ENCODE measurements around the gene ZNF407.

The ZNF407 gene

GRCh38 chr18:75105551-75106254 is 508.0 kb downstream of the ZNF407 start:
- DNase-seq (ENCODE audit: low read depth) = no peak

- no peak for DNase-seq (ENCODE audit: low read depth)
Measured at GRCh38 chr18:75106746-75107145, 509.1 kb downstream of the ZNF407 start.

- no peak for DNase-seq (ENCODE audit: low read depth)
Measured at GRCh38 chr18:75107196-75107930, 509.7 kb downstream of the ZNF407 start.

- DNase-seq (ENCODE audit: low read depth) = no peak
Measured at GRCh38 chr18:75107931-75108276, 510.2 kb downstream of the ZNF407 start.

GRCh38 chr18:75108579-75109318 is 511.1 kb downstream of the ZNF407 start:
- no peak for DNase-seq (ENCODE audit: low read depth)

GRCh38 chr18:75109319-75109691 is 511.6 kb downstream of the ZNF407 start:
- no peak for DNase-seq (ENCODE audit: low read depth)

- DNase-seq (ENCODE audit: low read depth) = no peak
Measured at GRCh38 chr18:75109819-75110218, 512.1 kb downstream of the ZNF407 start.

GRCh38 chr18:75110311-75110710 is 512.6 kb downstream of the ZNF407 start:
- no peak for DNase-seq (ENCODE audit: low read depth)

GRCh38 chr18:75110846-75111415 is 513.3 kb downstream of the ZNF407 start:
- no peak for DNase-seq (ENCODE audit: low read depth)

- DNase-seq (ENCODE audit: low read depth) = no peak
Measured at GRCh38 chr18:75111760-75112159, 514.1 kb downstream of the ZNF407 start.

- DNase-seq (ENCODE audit: low read depth) = no peak
Measured at GRCh38 chr18:75112186-75113096, 514.8 kb downstream of the ZNF407 start.

- no peak for DNase-seq (ENCODE audit: low read depth)
Measured at GRCh38 chr18:75113455-75113854, 515.8 kb downstream of the ZNF407 start.

- no peak for DNase-seq (ENCODE audit: low read depth)
Measured at GRCh38 chr18:75114231-75114764, 516.6 kb downstream of the ZNF407 start.

Measured in activated gamma-delta T cell treated with anti-CD3 and anti-CD28 coated beads, Interleukin-2, amount 50 U/mL, for 16 hours (primary cell).